ENCODE measurements around the gene MLLT3. TPM values are rescaled to one million over a fixed set of nuclear protein-coding genes. Genes with fewer than 3 reads are reported as not detected.

The MLLT3 gene
- polyA plus RNA-seq, 1 experiment, result 32.5 TPM

GRCh38 chr9:20526500-20527319 is 95.6 kb downstream of the MLLT3 start:
- Histone ChIP-seq H3K4me3 (ENCODE audit: low read depth, low read length) (no peak overlapping the region), H3K9me3 (ENCODE audit: control insufficient read depth, insufficient read depth, low read length) (no peaks in the 10 kb centered on the region), H3K27ac (ENCODE audit: low read depth, low read length) (no peak overlapping the region), H3K27me3 (ENCODE audit: control insufficient read depth, insufficient read depth, low read length) (no peaks in the 10 kb centered on the region)
- ChIA-PET CTCF (interaction anchor here (0.9 to 2.5 kb wide), 4 partner anchors 10 to 93 kb away, joined by 3 to 10 read pairs (median 5); no protein-coding TSS in a partner anchor), POLR2A (interaction anchor here (0.6 kb wide), 1 partner anchor 96 kb away, joined by 8 read pairs; the partner anchor contains the start of gene MLLT3)
- DNase-seq (ENCODE audit: low read depth, low spot score), result peak; percentile 4
- peak; percentile 42 for TF ChIP-seq CTCF (IDR thresholded peaks at IDR 0.05; ENCODE audit: low read depth, low read length)

GRCh38 chr9:20524776-20525175 is 97.5 kb downstream of the MLLT3 start:
- Histone ChIP-seq H3K4me3 (ENCODE audit: low read depth, low read length) (no peak overlapping the region), H3K9me3 (ENCODE audit: control insufficient read depth, insufficient read depth, low read length) (no peaks in the 10 kb centered on the region), H3K27me3 (ENCODE audit: control insufficient read depth, insufficient read depth, low read length) (no peaks in the 10 kb centered on the region), H3K27ac (ENCODE audit: low read depth, low read length) (no peak overlapping the region)
- POLR2A ChIA-PET, result interaction anchor here (0.6 to 1.2 kb wide), 3 partner anchors 12 to 587 kb away, joined by 4 to 13 read pairs (median 4); partner anchors contain the start of gene MLLT3
- CTCF ChIA-PET, result interaction anchor here (0.6 to 1.6 kb wide), 6 partner anchors 9 to 1112 kb away, joined by 3 to 6 read pairs (median 4); no protein-coding TSS in a partner anchor
- no peak for DNase-seq (ENCODE audit: low read depth, low spot score)
- peak; percentile 22; the same call in 1 of the 2 replicates for TF ChIP-seq CTCF (IDR thresholded peaks at IDR 0.05; ENCODE audit: low read depth, low read length)

GRCh38 chr9:20518737-20519136 is 103.6 kb downstream of the MLLT3 start:
- H3K9me3 ChIP-seq (ENCODE audit: control insufficient read depth, insufficient read depth, low read length), result no peaks in the 10 kb centered on the region
- ChIA-PET CTCF (no interaction called here), POLR2A (no interaction called here)

GRCh38 chr9:20513126-20513913 is 109.0 kb downstream of the MLLT3 start:
- Histone ChIP-seq H3K4me3 (ENCODE audit: low read depth, low read length) (no peak overlapping the region), H3K27ac (ENCODE audit: low read depth, low read length) (no peak overlapping the region), H3K27me3 (ENCODE audit: control insufficient read depth, insufficient read depth, low read length) (no peaks in the 10 kb centered on the region), H3K9me3 (ENCODE audit: control insufficient read depth, insufficient read depth, low read length) (no peaks in the 10 kb centered on the region)
- POLR2A ChIA-PET, result no interaction called here
- CTCF ChIA-PET, result no interaction called here
- TF ChIP-seq CTCF (IDR thresholded peaks at IDR 0.05; ENCODE audit: low read depth, low read length), result no peak
- DNase-seq (ENCODE audit: low read depth, low spot score), result no peak

More at GRCh38 chr9:20518737-20519136, 103.6 kb downstream of the MLLT3 start:
- DNase-seq (ENCODE audit: low read depth, low spot score), result no peak
- TF ChIP-seq CTCF (IDR thresholded peaks at IDR 0.05; ENCODE audit: low read depth, low read length), result no peak
- no peak overlapping the region for H3K4me3 ChIP-seq (ENCODE audit: low read depth, low read length)
- H3K27ac ChIP-seq (ENCODE audit: low read depth, low read length), result no peak overlapping the region
- no peaks in the 10 kb centered on the region for H3K27me3 ChIP-seq (ENCODE audit: control insufficient read depth, insufficient read depth, low read length)

Data from AG04450 (cell line).